Loucy (cell line): Measurements from ENCODE around the gene CRYL1.

Source experiments
- H2AFZ ChIP-seq: fragments of 200-600 bp; sonication (generic); 2 replicates; pipeline ENCODE4 v1.6.0; 2016; ENCODE audit warnings: antibody characterized with exemption, mild to moderate bottlenecking, low read length, moderate library complexity
- H3F3A ChIP-seq: fragments of 200-600 bp; 2 replicates; pipeline ENCODE4 v1.6.0; 2016; ENCODE audit warnings: antibody characterized with exemption, low read depth, mild to moderate bottlenecking
- H3K27me3 ChIP-seq: fragments of 200-600 bp; sonication (generic); 2 replicates; pipeline ENCODE4 v1.6.1; 2014; ENCODE audit warnings: low read length, mild to moderate bottlenecking; ENCODE audit not compliant: insufficient read depth, poor library complexity, severe bottlenecking
- H3K36me3 ChIP-seq: fragments of 200-600 bp; sonication (generic); 2 replicates; pipeline ENCODE4 v1.6.1; 2016; ENCODE audit warnings: low read length; ENCODE audit not compliant: insufficient read depth
- H3K4me1 ChIP-seq: fragments of 200-600 bp; sonication (generic); 2 replicates; pipeline ENCODE4 v1.5.1; 2014; ENCODE audit warnings: low read length, mild to moderate bottlenecking; ENCODE audit not compliant: insufficient read depth, poor library complexity, severe bottlenecking
- H3K4me2 ChIP-seq: fragments of 200-600 bp; sonication (generic); 2 replicates; pipeline ENCODE4 v1.6.0; 2014; ENCODE audit warnings: antibody characterized with exemption, low read length, low read depth, mild to moderate bottlenecking; ENCODE audit not compliant: poor library complexity, severe bottlenecking
- H3K4me3 ChIP-seq: fragments of 200-600 bp; sonication (generic); 2 replicates; pipeline ENCODE4 v1.5.1; 2014; ENCODE audit warnings: low read length, mild to moderate bottlenecking, mixed read lengths; ENCODE audit not compliant: poor library complexity, severe bottlenecking
- H3K79me2 ChIP-seq: fragments of 200-600 bp; sonication (generic); 2 replicates; pipeline ENCODE4 v1.6.1; 2014; ENCODE audit warnings: low read length; ENCODE audit not compliant: insufficient read depth
- H3K9ac ChIP-seq: fragments of 200-600 bp; sonication (generic); 2 replicates; pipeline ENCODE4 v1.6.0; 2014; ENCODE audit warnings: mild to moderate bottlenecking, low read depth, low read length, moderate library complexity; ENCODE audit not compliant: poor library complexity, severe bottlenecking
- H3K9me2 ChIP-seq: fragments of 200-600 bp; sonication (generic); replicated peaks from 2 replicates; pipeline ENCODE4 v1.6.1; 2016; ENCODE audit warnings: low read depth, low read length, mixed read lengths
- H3K9me3 ChIP-seq: fragments of 200-600 bp; sonication (generic); 2 replicates; pipeline ENCODE4 v1.6.1; 2014; ENCODE audit warnings: mild to moderate bottlenecking, antibody characterized with exemption, low read length, low read depth; ENCODE audit not compliant: insufficient read depth
- H4K20me1 ChIP-seq: fragments of 200-600 bp; sonication (generic); 2 replicates; pipeline ENCODE4 v1.6.0; 2014; ENCODE audit warnings: antibody characterized with exemption, low read length, mild to moderate bottlenecking; ENCODE audit not compliant: insufficient read depth, poor library complexity, severe bottlenecking
- EZH2phosphoT487 ChIP-seq: fragments of 200-600 bp; IDR thresholded peaks from 2 replicates; pipeline ENCODE4 v1.6.1; 2018; ENCODE audit warnings: antibody characterized with exemption, mild to moderate bottlenecking, moderate library complexity, borderline replicate concordance
- TF ChIP-seq, protein P1 (sequence below): fragments of 200-600 bp; sonication (generic); conservative IDR thresholded peaks from 2 replicates; pipeline ENCODE4 v1.5.1; 2014; ENCODE audit warnings: mild to moderate bottlenecking, antibody characterized with exemption, low read length

Gene CRYL1

DNA sequence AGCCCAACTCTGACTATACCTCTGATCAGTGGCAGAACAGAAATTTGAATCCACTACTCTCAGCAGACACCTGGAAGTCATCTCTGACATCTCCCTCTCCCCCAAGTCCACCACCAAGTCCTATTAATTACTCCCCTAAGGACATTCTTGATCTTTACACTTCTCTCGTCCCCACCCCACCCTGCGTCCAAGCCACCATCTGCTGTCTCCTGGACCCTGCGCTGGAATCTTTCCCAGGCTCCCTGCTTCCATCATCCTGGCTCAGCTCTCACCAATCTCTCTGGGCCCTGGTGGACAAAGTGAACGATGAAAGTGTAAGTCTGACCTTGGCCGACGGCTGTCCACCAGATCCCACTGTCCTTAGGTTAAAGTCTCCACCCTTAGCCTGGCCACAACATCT lies 147.9 kb downstream of the CRYL1 start:
- Histone ChIP-seq H3F3A (no peaks in the 10 kb centered on the region), H3K9me3 (no peaks in the 10 kb centered on the region), H3K9me2 (no peaks in the 10 kb centered on the region), H3K36me3 (no peaks in the 10 kb centered on the region), H3K9ac (no peak overlapping the region), H2AFZ (no peak overlapping the region), H4K20me1 (no peaks in the 10 kb centered on the region), H3K4me2 (no peak overlapping the region), H3K79me2 (no peaks in the 10 kb centered on the region), H3K27me3 (no peaks in the 10 kb centered on the region), H3K4me1 (no peaks in the 10 kb centered on the region), H3K4me3 (no peak overlapping the region)
- TF ChIP-seq EZH2phosphoT487, result no peak
- TF ChIP-seq, protein P1, sequence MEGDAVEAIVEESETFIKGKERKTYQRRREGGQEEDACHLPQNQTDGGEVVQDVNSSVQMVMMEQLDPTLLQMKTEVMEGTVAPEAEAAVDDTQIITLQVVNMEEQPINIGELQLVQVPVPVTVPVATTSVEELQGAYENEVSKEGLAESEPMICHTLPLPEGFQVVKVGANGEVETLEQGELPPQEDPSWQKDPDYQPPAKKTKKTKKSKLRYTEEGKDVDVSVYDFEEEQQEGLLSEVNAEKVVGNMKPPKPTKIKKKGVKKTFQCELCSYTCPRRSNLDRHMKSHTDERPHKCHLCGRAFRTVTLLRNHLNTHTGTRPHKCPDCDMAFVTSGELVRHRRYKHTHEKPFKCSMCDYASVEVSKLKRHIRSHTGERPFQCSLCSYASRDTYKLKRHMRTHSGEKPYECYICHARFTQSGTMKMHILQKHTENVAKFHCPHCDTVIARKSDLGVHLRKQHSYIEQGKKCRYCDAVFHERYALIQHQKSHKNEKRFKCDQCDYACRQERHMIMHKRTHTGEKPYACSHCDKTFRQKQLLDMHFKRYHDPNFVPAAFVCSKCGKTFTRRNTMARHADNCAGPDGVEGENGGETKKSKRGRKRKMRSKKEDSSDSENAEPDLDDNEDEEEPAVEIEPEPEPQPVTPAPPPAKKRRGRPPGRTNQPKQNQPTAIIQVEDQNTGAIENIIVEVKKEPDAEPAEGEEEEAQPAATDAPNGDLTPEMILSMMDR, result no peak

DNA sequence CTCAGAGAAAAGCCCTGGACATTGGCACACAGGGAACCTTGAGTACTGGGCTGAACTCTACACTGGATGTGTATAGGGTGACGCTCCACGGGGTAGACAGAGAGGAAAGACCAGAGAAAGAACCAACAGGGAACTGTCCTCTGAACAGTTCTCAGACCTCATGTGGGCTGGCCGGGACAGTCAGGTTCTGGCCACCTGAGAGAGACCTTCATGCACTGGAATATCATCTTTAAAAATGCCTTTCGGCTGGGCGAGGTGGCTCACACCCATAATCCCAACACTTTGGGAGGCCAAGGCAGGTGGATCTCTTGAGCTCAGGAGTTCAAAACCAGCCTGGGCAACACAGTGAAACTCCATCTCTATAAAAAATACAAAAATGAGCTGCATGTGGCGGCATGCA lies 149.8 kb downstream of the CRYL1 start:
- Histone ChIP-seq H3K36me3 (no peaks in the 10 kb centered on the region), H3K9me2 (no peaks in the 10 kb centered on the region), H3K9ac (no peak overlapping the region), H3K27me3 (no peaks in the 10 kb centered on the region), H3K4me2 (no peak overlapping the region), H3K9me3 (no peaks in the 10 kb centered on the region), H3K4me3 (no peak overlapping the region), H4K20me1 (no peaks in the 10 kb centered on the region), H2AFZ (no peak overlapping the region), H3K79me2 (no peaks in the 10 kb centered on the region), H3K4me1 (no peaks in the 10 kb centered on the region), H3F3A (no peaks in the 10 kb centered on the region)
- TF ChIP-seq EZH2phosphoT487, result no peak
- TF ChIP-seq, protein P1, result no peak

DNA sequence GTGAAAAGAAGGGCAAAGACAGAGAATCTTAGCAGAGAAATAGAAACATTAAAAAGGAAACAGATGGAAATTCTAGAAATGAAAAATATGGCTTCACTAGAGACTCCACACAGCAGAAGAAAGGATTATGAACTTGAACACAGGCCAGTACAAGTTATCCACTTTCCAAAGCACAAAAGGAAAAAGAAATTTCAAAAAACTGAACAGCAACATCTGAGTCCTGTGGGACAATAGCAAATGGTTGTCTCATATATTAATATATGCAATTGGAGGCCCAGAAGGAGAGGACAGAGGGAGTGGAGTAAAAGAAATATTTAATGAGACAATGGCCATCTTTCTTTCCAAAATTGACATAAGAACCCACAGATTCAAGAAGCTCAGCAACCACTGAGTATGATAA lies 151.8 kb downstream of the CRYL1 start:
- no peaks in the 10 kb centered on the region for H3K79me2 ChIP-seq
- no peaks in the 10 kb centered on the region for H3K9me2 ChIP-seq
- H4K20me1 ChIP-seq, result no peaks in the 10 kb centered on the region
- H3K4me2 ChIP-seq, result no peak overlapping the region
- no peak for TF ChIP-seq EZH2phosphoT487
- TF ChIP-seq, protein P1, result no peak
- H3K4me3 ChIP-seq, result no peak overlapping the region
- no peaks in the 10 kb centered on the region for H3K9me3 ChIP-seq
- no peak overlapping the region for H2AFZ ChIP-seq
- H3F3A ChIP-seq, result no peaks in the 10 kb centered on the region
- H3K36me3 ChIP-seq, result no peaks in the 10 kb centered on the region
- H3K9ac ChIP-seq, result no peak overlapping the region
- H3K27me3 ChIP-seq, result no peaks in the 10 kb centered on the region
- H3K4me1 ChIP-seq, result no peaks in the 10 kb centered on the region
